Endodermal cell (in vitro differentiated cells): ENCODE measurements around the gene MINDY1. TPM values are rescaled to one million over a fixed set of nuclear protein-coding genes. Genes with fewer than 3 reads are reported as not detected.

Source experiments
- DNase-seq: peaks from one replicate; pipeline ENCODE4 v3.0.0-alpha.2; 2017
- H3K27ac ChIP-seq: 2 replicates; pipeline ENCODE4 v1.5.1; 2013; ENCODE audit warnings: mild to moderate bottlenecking, low read depth, low read length, moderate library complexity
- H3K27me3 ChIP-seq: 2 replicates; pipeline ENCODE4 v1.6.1; 2013; ENCODE audit warnings: mild to moderate bottlenecking, low read length, moderate library complexity; ENCODE audit not compliant: insufficient read depth, control insufficient read depth, poor library complexity, severe bottlenecking
- H3K36me3 ChIP-seq: 2 replicates; pipeline ENCODE4 v1.7.0; 2013; ENCODE audit warnings: mild to moderate bottlenecking, low read length, moderate library complexity; ENCODE audit not compliant: control insufficient read depth, insufficient read depth
- H3K4me1 ChIP-seq: one replicate; pipeline ENCODE4 v1.7.0; 2013; ENCODE audit warnings: low read length; ENCODE audit not compliant: control insufficient read depth, insufficient read depth
- H3K4me3 ChIP-seq: 2 replicates; pipeline ENCODE4 v1.5.1; 2013; ENCODE audit warnings: mild to moderate bottlenecking, low read length, moderate library complexity
- H3K9ac ChIP-seq: 2 replicates; pipeline ENCODE4 v1.6.1; 2013; ENCODE audit warnings: mild to moderate bottlenecking, low read length, moderate library complexity; ENCODE audit not compliant: poor library complexity, severe bottlenecking; ENCODE audit errors: extremely low read depth
- H3K9me3 ChIP-seq: 2 replicates; pipeline ENCODE4 v1.6.1; 2013; ENCODE audit warnings: mild to moderate bottlenecking, low read length, moderate library complexity; ENCODE audit not compliant: control insufficient read depth
- H3K27ac Mint-ChIP-seq: 2 replicates; pipeline ENCODE4 v1.8.0; 2020; ENCODE audit warnings: mixed read lengths
- H3K27me3 Mint-ChIP-seq: 2 replicates; pipeline ENCODE4 v1.8.0; 2021; ENCODE audit warnings: mild to moderate bottlenecking, mixed read lengths; ENCODE audit not compliant: insufficient read depth
- H3K36me3 Mint-ChIP-seq: 2 replicates; pipeline ENCODE4 v1.8.0; 2020; ENCODE audit warnings: low read depth, mixed read lengths
- H3K4me1 Mint-ChIP-seq: 2 replicates; pipeline ENCODE4 v1.8.0; 2020; ENCODE audit warnings: mixed read lengths
- H3K4me3 Mint-ChIP-seq: 2 replicates; pipeline ENCODE4 v1.8.0; 2020; ENCODE audit warnings: mild to moderate bottlenecking, moderate library complexity, mixed read lengths
- H3K9me3 Mint-ChIP-seq: 2 replicates; pipeline ENCODE4 v1.8.0; 2020; ENCODE audit warnings: mild to moderate bottlenecking, mixed read lengths
- WGBS, 2 experiments: methylation state at CpG; one replicate each; pipeline versions ENCODE4 v1.1.5 to v1.1.7; 2013; ENCODE audit warnings: missing lambda C conversion rate in 2 of 2, mixed read lengths in 1 of 2; ENCODE audit not compliant: insufficient coverage in 1 of 2, insufficient read length in 1 of 2; 5-methylcytosine and 5-hydroxymethylcytosine counted together
- total RNA-seq, 2 donors: library from RNA; stranded (reverse); fragmentation: NEBNext Ultra II Directional in 1 of 2; extraction: Animal tissue kit (Norgen Biotek cat#: 25700) in 1 of 2; gene quantifications; 2 replicates in 1 of 2; 3 replicates in 1 of 2; pipeline ENCODE4 v1.2.1, GENCODE V29; 2021
- TF ChIP-seq, protein P1 (sequence below): fragments of 200-600 bp; sonication (generic); conservative IDR thresholded peaks from 2 replicates; pipeline ENCODE4 v1.5.0; 2021; ENCODE audit warnings: antibody characterized with exemption, mild to moderate bottlenecking

Gene MINDY1
- total RNA-seq, 2 donors from 2014 or later = 8.6 to 10.8 TPM

DNA sequence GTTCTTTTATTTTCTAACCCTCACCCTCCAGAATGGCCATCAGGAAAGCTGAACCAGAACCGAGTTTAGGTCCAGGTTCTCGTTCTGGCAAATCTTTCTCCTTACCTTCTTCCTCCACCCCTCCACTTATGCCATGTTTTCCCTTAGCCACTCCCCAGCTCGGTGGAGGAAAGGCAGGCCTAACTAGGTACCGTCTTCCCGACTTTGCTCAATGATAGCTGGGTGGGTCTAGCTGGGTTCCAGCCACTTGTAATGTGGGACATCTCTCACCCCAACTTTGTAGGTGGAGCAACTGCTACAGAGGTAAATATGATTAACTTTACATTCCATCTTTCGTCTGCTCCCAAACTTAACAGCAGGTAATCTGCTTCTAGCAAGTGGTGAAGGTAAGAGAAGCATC lies 30.3 kb upstream of the MINDY1 start:
- Histone ChIP-seq H3K27ac (no peak overlapping the region), H3K4me3 (no peak overlapping the region), H3K36me3 (peaks cover 7% of the 10 kb centered on the region), H3K27me3 (no peaks in the 10 kb centered on the region), H3K4me1 (no peaks in the 10 kb centered on the region), H3K9me3 (no peaks in the 10 kb centered on the region), H3K9ac (no peak overlapping the region)
- Mint-ChIP-seq H3K4me1 (peaks cover 4% of the 10 kb centered on the region), H3K9me3 (no peaks in the 10 kb centered on the region), H3K4me3 (no peak overlapping the region), H3K27ac (no peak overlapping the region), H3K36me3 (peaks cover 23% of the 10 kb centered on the region), H3K27me3 (no peaks in the 10 kb centered on the region)
- DNase-seq = no peak
- 92 to 96% methylated on average over 3 to 6 of the region's 6 CpGs for WGBS, 2 experiments
- TF ChIP-seq, protein P1, sequence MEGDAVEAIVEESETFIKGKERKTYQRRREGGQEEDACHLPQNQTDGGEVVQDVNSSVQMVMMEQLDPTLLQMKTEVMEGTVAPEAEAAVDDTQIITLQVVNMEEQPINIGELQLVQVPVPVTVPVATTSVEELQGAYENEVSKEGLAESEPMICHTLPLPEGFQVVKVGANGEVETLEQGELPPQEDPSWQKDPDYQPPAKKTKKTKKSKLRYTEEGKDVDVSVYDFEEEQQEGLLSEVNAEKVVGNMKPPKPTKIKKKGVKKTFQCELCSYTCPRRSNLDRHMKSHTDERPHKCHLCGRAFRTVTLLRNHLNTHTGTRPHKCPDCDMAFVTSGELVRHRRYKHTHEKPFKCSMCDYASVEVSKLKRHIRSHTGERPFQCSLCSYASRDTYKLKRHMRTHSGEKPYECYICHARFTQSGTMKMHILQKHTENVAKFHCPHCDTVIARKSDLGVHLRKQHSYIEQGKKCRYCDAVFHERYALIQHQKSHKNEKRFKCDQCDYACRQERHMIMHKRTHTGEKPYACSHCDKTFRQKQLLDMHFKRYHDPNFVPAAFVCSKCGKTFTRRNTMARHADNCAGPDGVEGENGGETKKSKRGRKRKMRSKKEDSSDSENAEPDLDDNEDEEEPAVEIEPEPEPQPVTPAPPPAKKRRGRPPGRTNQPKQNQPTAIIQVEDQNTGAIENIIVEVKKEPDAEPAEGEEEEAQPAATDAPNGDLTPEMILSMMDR = no peak

DNA sequence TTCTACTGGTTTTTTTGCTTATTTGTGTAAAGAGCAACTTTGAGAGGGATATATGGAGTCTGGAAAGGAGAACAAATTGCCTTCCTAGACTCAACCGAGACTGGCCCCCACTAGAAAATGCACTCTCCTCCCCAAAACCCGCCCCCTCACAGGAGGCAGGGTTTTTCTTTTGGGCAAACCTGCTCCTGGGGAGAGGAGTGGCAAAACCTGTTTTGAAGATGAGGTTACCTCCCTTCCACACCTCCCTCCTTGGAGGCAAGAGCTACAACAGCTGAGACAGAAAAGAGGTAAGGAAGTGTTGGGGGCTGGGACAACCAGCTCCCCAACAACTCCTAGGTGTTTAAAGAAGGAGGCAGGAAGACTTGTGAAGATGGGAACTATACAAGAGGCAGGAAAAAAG lies 29.7 kb upstream of the MINDY1 start, which contains the start of gene BNIPL:
BNIPL (plus strand) TSS at position 231 of the 400 bp plus-strand sequence; CDS start at position 371, 140 bp downstream.
- H3K27ac ChIP-seq = no peak within 1 kb of the TSS
- H3K4me1 Mint-ChIP-seq = peaks cover 4% of the 10 kb centered on the region
- WGBS, 2 experiments = 0% methylated on average over 1 of the region's 2 CpGs; no CpG with 5 or more reads in 1 of the 2 experiments
- TF ChIP-seq, protein P1 = no peak
- H3K36me3 Mint-ChIP-seq = peaks cover 26% of the 10 kb centered on the region
- no peaks in the 10 kb centered on the region for H3K27me3 Mint-ChIP-seq
- H3K4me3 ChIP-seq = no peak within 1 kb of the TSS
- no peak for DNase-seq
- H3K4me3 Mint-ChIP-seq = no peak within 1 kb of the TSS
- H3K9me3 Mint-ChIP-seq = no peaks in the 10 kb centered on the region
- H3K9ac ChIP-seq = no peak within 1 kb of the TSS
- H3K27me3 ChIP-seq = no peaks in the 10 kb centered on the region
- no peak within 1 kb of the TSS for H3K27ac Mint-ChIP-seq
- peaks cover 7% of the 10 kb centered on the region for H3K36me3 ChIP-seq
- H3K4me1 ChIP-seq = no peaks in the 10 kb centered on the region
- H3K9me3 ChIP-seq = no peaks in the 10 kb centered on the region

DNA sequence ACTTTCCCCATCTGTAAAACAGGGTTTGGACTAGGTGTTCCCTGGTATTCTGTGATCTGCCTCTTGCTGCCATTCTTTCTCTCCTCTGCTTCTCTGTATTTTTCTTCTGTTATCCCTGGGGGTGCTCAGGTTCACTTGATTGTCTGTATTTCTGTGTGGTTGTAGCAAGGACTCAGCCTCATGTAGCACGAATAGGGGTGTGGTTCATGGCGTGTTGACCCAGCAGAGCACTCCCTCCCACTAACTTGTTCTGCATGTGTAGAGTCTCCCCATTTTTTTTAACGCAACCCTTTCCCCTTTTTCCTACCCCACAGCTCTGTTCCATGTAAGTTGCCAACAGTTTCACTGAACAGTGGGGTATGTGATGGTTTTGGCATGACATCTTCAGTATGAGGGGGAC lies 28.5 kb upstream of the MINDY1 start:
- Histone ChIP-seq H3K27me3 (no peaks in the 10 kb centered on the region), H3K9ac (no peak overlapping the region), H3K4me3 (no peak overlapping the region), H3K4me1 (no peaks in the 10 kb centered on the region), H3K9me3 (no peaks in the 10 kb centered on the region), H3K36me3 (peaks cover 7% of the 10 kb centered on the region), H3K27ac (no peak overlapping the region)
- no peak overlapping the region for H3K27ac Mint-ChIP-seq
- TF ChIP-seq, protein P1 = no peak
- no peaks in the 10 kb centered on the region for H3K27me3 Mint-ChIP-seq
- DNase-seq = no peak
- H3K36me3 Mint-ChIP-seq = peaks cover 31% of the 10 kb centered on the region
- peaks cover 4% of the 10 kb centered on the region for H3K4me1 Mint-ChIP-seq
- H3K9me3 Mint-ChIP-seq = no peaks in the 10 kb centered on the region
- no peak overlapping the region for H3K4me3 Mint-ChIP-seq
- WGBS, 2 experiments = 82 to 95% methylated on average over 2 of the region's 3 CpGs
